ENCODE results near the gene ARVCF. TPM values are rescaled to one million over a fixed set of nuclear protein-coding genes. Genes with fewer than 3 reads are reported as not detected.

ARVCF gene
- polyA plus RNA-seq, 1 donor from 2014 or later: 112 TPM

- no peaks in the 10 kb centered on the region for H3K36me3 ChIP-seq (ENCODE audit: insufficient read depth, low read length)
Measured at GRCh38 chr22:20055654-20056053, 39.0 kb upstream of the ARVCF start.

GRCh38 chr22:20055144-20055543, 38.5 kb upstream of the ARVCF start:
- Histone ChIP-seq H3K4me2 (ENCODE audit: low read length) (no peak overlapping the region), H3K27ac (ENCODE audit: low read length) (no peak overlapping the region), H3K9me2 (ENCODE audit: insufficient read depth, low read length) (no peaks in the 10 kb centered on the region), H3F3A (ENCODE audit: insufficient read depth, low read length, poor library complexity, severe bottlenecking) (no peaks in the 10 kb centered on the region), H3K9ac (ENCODE audit: low read length) (no peak overlapping the region), H3K4me3 (ENCODE audit: low read length) (no peak overlapping the region), H2AFZ (ENCODE audit: low read depth, low read length) (no peak overlapping the region), H4K20me1 (ENCODE audit: insufficient read depth) (no peaks in the 10 kb centered on the region), H3K79me2 (replicated peaks; ENCODE audit: insufficient read depth, low read length) (no peaks in the 10 kb centered on the region), H3K9me3 (ENCODE audit: low read length) (no peaks in the 10 kb centered on the region), H3K27me3 (ENCODE audit: insufficient read depth, low read depth, low read length) (no peaks in the 10 kb centered on the region), H3K36me3 (ENCODE audit: insufficient read depth, low read length) (no peaks in the 10 kb centered on the region)
- TF ChIP-seq SMC3 (conservative IDR thresholded peaks at IDR 0.05; ENCODE audit: poor library complexity) (no peak), REST (IDR thresholded peaks at IDR 0.05; ENCODE audit: borderline replicate concordance) (no peak), EP300 (conservative IDR thresholded peaks at IDR 0.05; ENCODE audit: poor library complexity, severe bottlenecking) (no peak), CTCF (IDR thresholded peaks at IDR 0.05; ENCODE audit: poor library complexity, severe bottlenecking) (no peak), TAF1 (IDR thresholded peaks at IDR 0.05; ENCODE audit: low read depth) (no peak), EZH2 (IDR thresholded peaks at IDR 0.05; ENCODE audit: borderline replicate concordance, insufficient read depth, low read length, poor library complexity, severe bottlenecking) (no peak), POLR2AphosphoS5 (IDR thresholded peaks at IDR 0.05) (no peak)

More at GRCh38 chr22:20055654-20056053, 39.0 kb upstream of the ARVCF start:
- no peak overlapping the region for H3K27ac ChIP-seq (ENCODE audit: low read length)
- TF ChIP-seq TAF1 (IDR thresholded peaks at IDR 0.05; ENCODE audit: low read depth) (no peak), MXI1 (conservative IDR thresholded peaks at IDR 0.05; ENCODE audit: poor library complexity, severe bottlenecking) (no peak), SMC3 (conservative IDR thresholded peaks at IDR 0.05; ENCODE audit: poor library complexity) (no peak), REST (IDR thresholded peaks at IDR 0.05; ENCODE audit: borderline replicate concordance) (no peak), POLR2AphosphoS5 (IDR thresholded peaks at IDR 0.05) (no peak), EP300 (conservative IDR thresholded peaks at IDR 0.05; ENCODE audit: poor library complexity, severe bottlenecking) (no peak), EZH2 (IDR thresholded peaks at IDR 0.05; ENCODE audit: borderline replicate concordance, insufficient read depth, low read length, poor library complexity, severe bottlenecking) (no peak), CTCF (IDR thresholded peaks at IDR 0.05; ENCODE audit: poor library complexity, severe bottlenecking) (no peak)
- no peaks in the 10 kb centered on the region for H3K27me3 ChIP-seq (ENCODE audit: insufficient read depth, low read depth, low read length)
- H2AFZ ChIP-seq (ENCODE audit: low read depth, low read length): no peak overlapping the region
- H3K4me3 ChIP-seq (ENCODE audit: low read length): no peak overlapping the region
- no peaks in the 10 kb centered on the region for H3K9me3 ChIP-seq (ENCODE audit: low read length)
- no peaks in the 10 kb centered on the region for H3K79me2 ChIP-seq (replicated peaks; ENCODE audit: insufficient read depth, low read length)
- H3K4me2 ChIP-seq (ENCODE audit: low read length): no peak overlapping the region
- no peak overlapping the region for H3K9ac ChIP-seq (ENCODE audit: low read length)
- H3F3A ChIP-seq (ENCODE audit: insufficient read depth, low read length, poor library complexity, severe bottlenecking): no peaks in the 10 kb centered on the region
- no peaks in the 10 kb centered on the region for H3K9me2 ChIP-seq (ENCODE audit: insufficient read depth, low read length)
- H4K20me1 ChIP-seq (ENCODE audit: insufficient read depth): no peaks in the 10 kb centered on the region

Data from neural cell (in vitro differentiated cells).